ENCODE measurements around the gene CCHCR1. TPM values are rescaled to one million over a fixed set of nuclear protein-coding genes. Genes with fewer than 3 reads are reported as not detected.

The CCHCR1 gene
- total and polyA plus RNA-seq, 2 experiments from 2014 or later: 6.1 to 8.9 TPM

DNA sequence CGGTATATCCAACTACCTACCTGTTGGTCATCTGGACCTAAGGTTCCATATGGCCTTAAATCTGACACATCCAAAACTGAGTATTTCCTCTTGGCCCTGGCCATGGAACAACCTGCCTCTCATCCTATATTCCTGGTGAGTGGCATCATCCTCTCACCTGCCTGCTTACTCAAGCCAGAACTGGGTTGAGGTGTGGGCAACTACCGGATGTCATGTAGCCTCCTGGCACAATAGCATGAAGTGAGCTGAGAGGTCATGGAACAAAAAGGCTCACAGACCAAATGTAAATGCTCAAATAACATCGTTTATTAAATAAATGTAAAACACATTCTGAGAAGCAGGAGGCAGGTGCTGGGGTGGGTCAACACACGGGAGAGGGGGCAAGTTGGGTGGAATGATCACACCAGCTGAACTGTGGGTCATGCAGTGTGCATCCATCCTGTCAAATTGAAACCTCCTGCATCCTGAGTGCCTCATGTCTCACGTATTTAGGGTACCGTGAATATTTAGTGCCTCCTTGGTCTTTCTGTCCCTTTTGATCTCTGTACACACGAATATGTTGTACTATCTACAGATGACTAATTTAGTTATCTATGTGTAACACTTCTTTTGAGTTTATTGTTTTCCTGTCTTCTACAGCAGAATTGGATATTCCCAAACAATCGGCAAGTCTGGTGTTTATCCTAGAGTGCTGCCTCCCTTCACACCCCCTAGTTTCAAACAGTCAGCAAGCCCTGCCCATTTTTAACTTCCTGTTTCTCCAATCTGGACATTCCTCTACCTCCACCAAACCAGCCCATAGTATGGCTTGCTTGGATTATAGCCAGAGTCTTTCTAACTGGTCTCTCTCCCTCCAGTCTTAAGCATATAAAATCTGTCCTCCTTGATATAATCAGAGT, 20.8 kb upstream of the CCHCR1 start:
- Histone ChIP-seq H3K27ac (no peak overlapping the region), H2AFZ (no peak overlapping the region), H3K27me3 (no peaks in the 10 kb centered on the region), H3K79me2 (no peaks in the 10 kb centered on the region), H3K4me2 (no peak overlapping the region), H3K9me2 (replicated peaks; ENCODE audit: insufficient read depth) (no peaks in the 10 kb centered on the region), H3K9me3 (ENCODE audit: low read depth) (no peaks in the 10 kb centered on the region), H3K4me1 (ENCODE audit: insufficient read depth) (no peaks in the 10 kb centered on the region), H3K36me3 (replicated peaks; ENCODE audit: insufficient read depth, low read depth) (no peaks in the 10 kb centered on the region), H4K20me1 (ENCODE audit: insufficient read depth, poor library complexity, severe bottlenecking) (no peaks in the 10 kb centered on the region), H3K4me3 (no peak overlapping the region)
- 74% methylated on average over 8 of the region's 8 CpGs for WGBS (ENCODE audit: low lambda C conversion rate, missing lambda C conversion rate)
- no peak for TF ChIP-seq CTCF (IDR thresholded peaks at IDR 0.05; ENCODE audit: poor library complexity)
- no peak for TF ChIP-seq EZH2 (IDR thresholded peaks at IDR 0.05; ENCODE audit: borderline replicate concordance)
- no peak for TF ChIP-seq EZH2phosphoT487 (IDR thresholded peaks at IDR 0.05; ENCODE audit: low read depth, severe bottlenecking, unreplicated experiment)
- no peak for DNase-seq (ENCODE audit: low spot score)

DNA sequence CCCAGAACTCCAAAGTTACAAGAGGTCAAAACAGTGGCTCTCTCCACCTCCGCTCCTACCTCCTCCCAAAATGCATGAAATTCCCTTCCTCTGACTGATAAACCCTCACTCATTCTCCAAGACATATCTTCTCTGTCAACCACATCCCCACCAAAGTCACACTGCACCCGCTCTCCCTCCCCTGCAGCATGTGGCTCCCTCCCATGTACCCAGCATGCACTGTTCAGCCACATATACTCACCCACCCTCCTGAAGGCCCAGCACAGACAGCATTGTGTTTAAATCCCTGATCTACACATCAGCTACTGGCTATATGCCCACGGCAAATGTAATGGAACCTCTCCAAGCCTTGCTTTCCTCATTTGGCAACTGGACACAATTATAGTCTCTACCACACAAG, 18.4 kb upstream of the CCHCR1 start:
- Histone ChIP-seq H2AFZ (no peak overlapping the region), H3K36me3 (replicated peaks; ENCODE audit: insufficient read depth, low read depth) (no peaks in the 10 kb centered on the region), H3K4me3 (no peak overlapping the region), H3K79me2 (no peaks in the 10 kb centered on the region), H3K27me3 (no peaks in the 10 kb centered on the region), H3K4me2 (no peak overlapping the region), H3K4me1 (ENCODE audit: insufficient read depth) (no peaks in the 10 kb centered on the region), H3K9me3 (ENCODE audit: low read depth) (no peaks in the 10 kb centered on the region), H3K9me2 (replicated peaks; ENCODE audit: insufficient read depth) (no peaks in the 10 kb centered on the region), H4K20me1 (ENCODE audit: insufficient read depth, poor library complexity, severe bottlenecking) (no peaks in the 10 kb centered on the region), H3K27ac (no peak overlapping the region)
- 85% methylated on average over 3 of the region's 3 CpGs for WGBS (ENCODE audit: low lambda C conversion rate, missing lambda C conversion rate)
- DNase-seq (ENCODE audit: low spot score): no peak
- no peak for TF ChIP-seq EZH2 (IDR thresholded peaks at IDR 0.05; ENCODE audit: borderline replicate concordance)
- no peak for TF ChIP-seq EZH2phosphoT487 (IDR thresholded peaks at IDR 0.05; ENCODE audit: low read depth, severe bottlenecking, unreplicated experiment)
- no peak for TF ChIP-seq CTCF (IDR thresholded peaks at IDR 0.05; ENCODE audit: poor library complexity)

GRCh38 chr6:31174378-31174777, 16.8 kb upstream of the CCHCR1 start:
- H3K27me3 ChIP-seq: no peaks in the 10 kb centered on the region
- H3K4me3 ChIP-seq: no peak overlapping the region
- WGBS (ENCODE audit: low lambda C conversion rate, missing lambda C conversion rate): 93% methylated on average over 5 of the region's 5 CpGs
- no peak for DNase-seq (ENCODE audit: low spot score)
- no peaks in the 10 kb centered on the region for H3K9me2 ChIP-seq (replicated peaks; ENCODE audit: insufficient read depth)
- H3K36me3 ChIP-seq (replicated peaks; ENCODE audit: insufficient read depth, low read depth): no peaks in the 10 kb centered on the region
- no peak overlapping the region for H3K4me2 ChIP-seq
- H3K27ac ChIP-seq: no peak overlapping the region
- no peaks in the 10 kb centered on the region for H3K9me3 ChIP-seq (ENCODE audit: low read depth)
- H3K79me2 ChIP-seq: no peaks in the 10 kb centered on the region
- no peak for TF ChIP-seq EZH2phosphoT487 (IDR thresholded peaks at IDR 0.05; ENCODE audit: low read depth, severe bottlenecking, unreplicated experiment)
- no peak for TF ChIP-seq EZH2 (IDR thresholded peaks at IDR 0.05; ENCODE audit: borderline replicate concordance)
- TF ChIP-seq CTCF (IDR thresholded peaks at IDR 0.05; ENCODE audit: poor library complexity): no peak
- H4K20me1 ChIP-seq (ENCODE audit: insufficient read depth, poor library complexity, severe bottlenecking): no peaks in the 10 kb centered on the region
- no peaks in the 10 kb centered on the region for H3K4me1 ChIP-seq (ENCODE audit: insufficient read depth)
- no peak overlapping the region for H2AFZ ChIP-seq

All from hepatocyte (in vitro differentiated cells).